Left ventricle myocardium inferior (tissue), 1 donor: Measurements from ENCODE around the gene SELENOS. TPM values are rescaled to one million over a fixed set of nuclear protein-coding genes. Genes with fewer than 3 reads are reported as not detected.

ENCODE experiments used
- DNase-seq: peaks from one replicate; pipeline ENCODE4 v3.0.0-alpha.2; 2020
- H3K27ac ChIP-seq: fragments of 200-600 bp; replicated peaks from 2 replicates; pipeline ENCODE4 v1.8.0; 2021
- H3K27me3 ChIP-seq: fragments of 200-600 bp; 2 replicates; pipeline ENCODE4 v1.8.0; 2021; ENCODE audit warnings: low read depth
- H3K36me3 ChIP-seq: fragments of 200-600 bp; 2 replicates; pipeline ENCODE4 v1.8.0; 2021
- H3K4me1 ChIP-seq: fragments of 200-600 bp; 2 replicates; pipeline ENCODE4 v1.8.0; 2021
- H3K4me3 ChIP-seq: fragments of 200-600 bp; 2 replicates; pipeline ENCODE4 v1.8.0; 2021; ENCODE audit warnings: mild to moderate bottlenecking, moderate library complexity
- H3K9me3 ChIP-seq: fragments of 200-600 bp; replicated peaks from 2 replicates; pipeline ENCODE4 v1.8.0; 2021
- intact Hi-C: fragments of 100-400 bp; cut with micrococcal nuclease; formaldehyde crosslinking; loops from one replicate; pipeline ENCODE4 v1.11.0; 2022
- total RNA-seq: library from RNA; stranded (reverse); fragmentation: NEBNext Ultra II Directional; extraction: Animal tissue kit (Norgen Biotek cat#: 25700); gene quantifications from one replicate; pipeline ENCODE4 v1.2.1, GENCODE V29; 2021
- TF ChIP-seq, protein P1 (sequence below): fragments of 200-600 bp; IDR thresholded peaks from 2 replicates; pipeline ENCODE4 v1.8.0; 2021; ENCODE audit warnings: antibody characterized with exemption, mild to moderate bottlenecking, borderline replicate concordance
- donor health status: DM: no; HTN: yes; CAD: no; lungs with severe emphysema.

Gene SELENOS
- total RNA-seq, 1 donor from 2014 or later, result 50.6 TPM

DNA sequence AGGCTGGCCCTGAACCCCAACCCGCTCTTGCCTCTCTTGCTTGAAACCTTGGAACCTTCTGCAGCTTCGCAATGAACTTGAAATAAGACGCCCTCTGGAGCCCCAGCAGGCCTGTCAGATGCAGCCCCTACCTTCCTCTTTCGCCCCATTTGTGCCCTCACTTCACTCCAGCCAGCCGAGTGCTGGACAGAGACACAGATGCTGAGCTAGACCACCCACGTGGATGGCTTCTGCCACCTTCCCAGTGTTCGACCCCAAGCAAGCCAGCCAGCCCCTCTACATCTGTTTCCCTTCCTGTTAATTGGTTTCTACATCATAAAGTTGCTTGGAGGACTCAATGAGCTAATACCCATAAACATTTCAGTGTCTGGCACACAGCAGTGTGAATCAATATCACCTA is 41.6 kb upstream of the SELENOS start:
- peaks cover 47% of the 10 kb centered on the region for H3K36me3 ChIP-seq
- intact Hi-C loops, result no loop called here
- no peaks in the 10 kb centered on the region for H3K4me1 ChIP-seq
- H3K27ac ChIP-seq, result no peak overlapping the region
- TF ChIP-seq, protein P1, sequence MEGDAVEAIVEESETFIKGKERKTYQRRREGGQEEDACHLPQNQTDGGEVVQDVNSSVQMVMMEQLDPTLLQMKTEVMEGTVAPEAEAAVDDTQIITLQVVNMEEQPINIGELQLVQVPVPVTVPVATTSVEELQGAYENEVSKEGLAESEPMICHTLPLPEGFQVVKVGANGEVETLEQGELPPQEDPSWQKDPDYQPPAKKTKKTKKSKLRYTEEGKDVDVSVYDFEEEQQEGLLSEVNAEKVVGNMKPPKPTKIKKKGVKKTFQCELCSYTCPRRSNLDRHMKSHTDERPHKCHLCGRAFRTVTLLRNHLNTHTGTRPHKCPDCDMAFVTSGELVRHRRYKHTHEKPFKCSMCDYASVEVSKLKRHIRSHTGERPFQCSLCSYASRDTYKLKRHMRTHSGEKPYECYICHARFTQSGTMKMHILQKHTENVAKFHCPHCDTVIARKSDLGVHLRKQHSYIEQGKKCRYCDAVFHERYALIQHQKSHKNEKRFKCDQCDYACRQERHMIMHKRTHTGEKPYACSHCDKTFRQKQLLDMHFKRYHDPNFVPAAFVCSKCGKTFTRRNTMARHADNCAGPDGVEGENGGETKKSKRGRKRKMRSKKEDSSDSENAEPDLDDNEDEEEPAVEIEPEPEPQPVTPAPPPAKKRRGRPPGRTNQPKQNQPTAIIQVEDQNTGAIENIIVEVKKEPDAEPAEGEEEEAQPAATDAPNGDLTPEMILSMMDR, result no peak
- H3K4me3 ChIP-seq, result no peak overlapping the region
- H3K27me3 ChIP-seq, result no peaks in the 10 kb centered on the region
- no peak for DNase-seq
- no peaks in the 10 kb centered on the region for H3K9me3 ChIP-seq

DNA sequence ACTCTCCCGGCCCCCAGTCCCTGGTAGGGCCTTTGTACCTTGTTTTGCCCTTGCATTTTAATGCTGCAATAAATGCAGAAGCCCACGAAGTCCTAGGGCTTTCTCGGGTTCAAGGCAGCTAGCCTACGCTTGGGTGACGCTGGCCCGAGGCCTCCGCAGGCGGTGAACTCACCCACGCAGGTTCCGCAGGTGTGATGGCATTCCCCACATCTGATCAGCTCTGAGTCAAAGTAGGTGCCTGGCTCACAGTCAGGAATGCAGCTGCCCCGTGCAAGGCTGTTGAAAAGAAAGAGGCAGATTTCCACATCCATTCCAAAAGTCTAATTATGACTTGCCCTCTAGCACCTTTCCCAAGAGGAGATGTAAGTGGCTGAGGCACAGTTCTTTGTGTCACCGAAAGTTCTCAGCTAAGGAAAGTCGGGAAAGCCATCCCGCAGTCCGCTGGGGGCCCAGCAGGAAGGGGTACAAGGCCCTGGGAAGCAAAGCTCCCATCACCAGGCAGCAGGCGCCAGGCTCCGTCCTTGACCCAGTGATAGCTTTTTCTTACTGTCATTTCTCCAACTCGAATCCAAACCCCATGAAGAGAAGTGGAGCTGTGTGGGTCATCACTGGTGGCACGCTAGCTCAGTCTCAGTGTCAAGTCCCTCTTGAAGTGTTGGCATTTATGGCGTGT is 41.0 kb upstream of the SELENOS start:
- no peaks in the 10 kb centered on the region for H3K27me3 ChIP-seq
- no peak overlapping the region for H3K27ac ChIP-seq
- no peak overlapping the region for H3K4me3 ChIP-seq
- intact Hi-C loops, result no loop called here
- no peaks in the 10 kb centered on the region for H3K9me3 ChIP-seq
- H3K4me1 ChIP-seq, result no peaks in the 10 kb centered on the region
- H3K36me3 ChIP-seq, result peaks cover 46% of the 10 kb centered on the region
- DNase-seq, result no peak
- TF ChIP-seq, protein P1, result no peak

DNA sequence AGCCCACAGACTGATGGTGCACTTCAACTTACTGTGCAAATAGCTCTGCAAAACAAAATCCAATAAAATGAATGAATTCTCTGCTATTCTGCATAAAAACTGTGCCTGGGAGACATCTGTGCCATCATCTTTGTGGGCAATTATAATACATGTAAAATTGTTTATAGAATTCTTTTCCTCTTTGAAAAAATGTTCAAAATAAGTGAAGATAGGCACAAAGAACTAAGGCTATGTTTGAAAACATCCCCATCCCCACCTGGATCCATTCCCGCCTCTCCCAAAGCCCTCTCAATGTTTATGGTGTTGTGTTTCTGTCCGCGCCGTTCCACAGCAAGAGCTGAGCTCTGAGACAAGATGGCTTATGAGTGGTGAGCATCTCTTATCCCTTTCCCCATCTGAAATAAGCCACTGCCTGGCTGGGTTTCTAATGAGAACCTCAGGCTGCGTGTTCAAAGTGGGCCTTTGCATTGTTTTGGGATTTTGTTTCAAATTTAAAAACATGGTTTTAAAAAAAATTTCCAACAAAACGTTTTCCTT is 40.1 kb upstream of the SELENOS start:
- TF ChIP-seq, protein P1, result no peak
- intact Hi-C loops, result no loop called here
- Histone ChIP-seq H3K27me3 (no peaks in the 10 kb centered on the region), H3K36me3 (peaks cover 45% of the 10 kb centered on the region), H3K27ac (no peak overlapping the region), H3K9me3 (no peaks in the 10 kb centered on the region), H3K4me1 (no peaks in the 10 kb centered on the region), H3K4me3 (no peak overlapping the region)
- no peak for DNase-seq

DNA sequence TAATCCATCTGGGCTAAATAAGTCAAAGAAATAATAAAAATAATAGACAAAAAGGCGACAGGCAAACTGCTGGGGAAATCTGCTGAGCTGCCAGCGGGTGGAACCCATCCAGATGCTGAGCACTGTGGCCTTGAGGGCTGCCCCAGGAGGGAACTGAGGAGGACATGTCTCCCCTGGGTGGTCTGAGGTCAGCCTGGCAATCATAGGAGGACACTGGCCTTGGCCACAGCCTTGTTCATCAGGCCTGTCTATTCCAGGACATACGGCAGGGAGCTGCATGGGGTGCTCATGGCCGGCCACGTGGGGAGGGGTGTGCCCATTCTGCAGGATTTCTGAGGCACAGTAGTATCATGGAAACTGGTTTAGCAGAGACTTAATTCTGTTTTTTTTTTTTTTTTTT is 39.2 kb upstream of the SELENOS start:
- Histone ChIP-seq H3K4me3 (no peak overlapping the region), H3K27me3 (no peaks in the 10 kb centered on the region), H3K36me3 (peaks cover 36% of the 10 kb centered on the region), H3K9me3 (no peaks in the 10 kb centered on the region), H3K4me1 (no peaks in the 10 kb centered on the region), H3K27ac (no peak overlapping the region)
- DNase-seq, result no peak
- intact Hi-C loops, result no loop called here
- TF ChIP-seq, protein P1, result no peak

DNA sequence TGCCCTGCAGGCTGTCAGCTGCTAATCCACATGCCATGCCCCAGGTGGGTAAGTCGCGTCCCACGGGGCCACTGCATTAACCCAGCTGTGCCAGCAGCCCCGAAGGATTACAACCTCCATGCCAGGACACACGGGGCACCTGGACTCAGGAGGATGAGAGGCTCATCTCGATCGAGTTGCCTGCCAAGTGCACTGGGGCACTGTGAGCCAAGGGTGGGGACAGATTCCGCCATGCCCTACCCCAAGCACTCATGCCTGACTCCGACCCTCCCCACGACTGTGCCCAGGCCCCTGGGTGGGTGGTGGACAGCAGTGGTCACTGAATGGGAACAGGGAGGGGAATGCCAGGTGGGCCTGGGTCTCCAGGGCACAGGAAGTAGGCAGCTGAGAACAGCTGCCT is 38.5 kb upstream of the SELENOS start:
- intact Hi-C loops, result no loop called here
- no peaks in the 10 kb centered on the region for H3K9me3 ChIP-seq
- H3K27me3 ChIP-seq, result no peaks in the 10 kb centered on the region
- no peaks in the 10 kb centered on the region for H3K4me1 ChIP-seq
- no peak overlapping the region for H3K4me3 ChIP-seq
- peaks cover 28% of the 10 kb centered on the region for H3K36me3 ChIP-seq
- no peak overlapping the region for H3K27ac ChIP-seq
- no peak for DNase-seq
- TF ChIP-seq, protein P1, result no peak
